Activated naive CD4-positive, alpha-beta T cell treated with anti-CD3 and anti-CD28 coated beads for 36 hours (primary cell): ENCODE measurements around the gene GPAT3. TPM values are rescaled to one million over a fixed set of nuclear protein-coding genes. Genes with fewer than 3 reads are reported as not detected.
"Not testable (repeated sequence)": the region's sequence is repeated elsewhere in the genome, so short reads cannot be mapped to it uniquely, and the experiment has no call there.

Experiments
- CTCF ChIA-PET: fragments of 350-600 bp; sonication (Branson Sonifier 250); formaldehyde crosslinking; loops from one replicate; lab custom pipeline; 2021; ENCODE audit warnings: antibody characterized with exemption; lab: Charles Lee
- DNase-seq: peaks from one replicate; pipeline ENCODE4 v3.0.0-alpha.2; 2020
- H3K27ac Mint-ChIP-seq: one replicate; pipeline ENCODE4 v1.8.0; 2021; ENCODE audit warnings: mild to moderate bottlenecking, mixed read lengths
- H3K27me3 Mint-ChIP-seq: one replicate; pipeline ENCODE4 v1.8.0; 2021; ENCODE audit warnings: low read depth, mixed read lengths
- H3K36me3 Mint-ChIP-seq: one replicate; pipeline ENCODE4 v1.8.0; 2021; ENCODE audit warnings: low read depth, mixed read lengths
- H3K4me1 Mint-ChIP-seq: one replicate; pipeline ENCODE4 v1.8.0; 2021; ENCODE audit warnings: low read depth, mixed read lengths
- H3K4me3 Mint-ChIP-seq: one replicate; pipeline ENCODE4 v1.8.0; 2021; ENCODE audit warnings: mild to moderate bottlenecking, moderate library complexity, mixed read lengths
- H3K9me3 Mint-ChIP-seq: one replicate; pipeline ENCODE4 v1.8.0; 2021; ENCODE audit warnings: mixed read lengths
- intact Hi-C: fragments of 100-400 bp; cut with micrococcal nuclease; formaldehyde crosslinking; loops from one replicate; pipeline ENCODE4 v1.15.1; 2023
- total RNA-seq, 2 experiments: library from RNA; stranded (reverse); gene quantifications; one replicate each; pipeline ENCODE4 v1.2.3, GENCODE V29; 2021

Gene GPAT3
- total RNA-seq, 2 experiments from 2014 or later = 2.0 to 3.1 TPM

DNA sequence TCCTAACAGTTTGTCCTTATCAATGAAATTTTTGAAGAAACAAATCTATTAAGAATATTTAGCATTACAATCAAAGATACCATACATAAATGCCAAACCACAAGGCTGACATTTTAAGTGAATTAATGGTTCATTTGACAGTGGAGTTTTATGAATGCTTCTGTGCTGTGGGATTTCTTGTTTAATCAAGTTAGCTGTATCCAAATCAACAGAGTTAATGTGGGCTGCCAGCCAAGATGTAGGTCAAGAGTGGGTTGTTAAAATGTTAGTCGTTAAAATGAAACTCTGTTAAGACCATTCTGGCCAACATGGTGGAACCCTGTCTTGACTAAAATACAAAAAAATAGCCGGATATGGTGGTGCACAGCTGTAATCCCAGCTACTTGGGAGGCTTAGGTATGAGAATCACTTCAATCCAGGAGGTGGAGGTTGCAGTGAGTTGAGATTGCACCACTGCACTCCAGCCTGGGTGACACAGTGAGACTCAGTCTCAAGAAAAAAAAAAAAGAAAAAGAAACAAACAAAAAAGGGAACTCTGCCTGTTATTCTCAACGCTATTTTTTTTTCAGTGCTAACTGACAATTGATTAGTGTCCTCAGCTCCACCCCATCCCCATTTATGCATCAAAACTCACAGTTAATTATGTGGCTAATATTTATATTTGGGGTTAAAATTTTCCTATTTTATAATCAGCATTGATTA, 20.2 kb downstream of the GPAT3 start:
- peaks cover 6% of the 10 kb centered on the region for H3K4me1 Mint-ChIP-seq
- intact Hi-C loops = no loop called here
- no peak overlapping the region for H3K27ac Mint-ChIP-seq
- DNase-seq = no peak
- peaks cover 1% of the 10 kb centered on the region for H3K36me3 Mint-ChIP-seq
- CTCF ChIA-PET = interaction anchor here (0.7 kb wide), 2 partner anchors 72 to 181 kb away, joined by 3 to 4 read pairs; no protein-coding TSS in a partner anchor
- H3K27me3 Mint-ChIP-seq = no peaks in the 10 kb centered on the region
- H3K9me3 Mint-ChIP-seq = no peaks in the 10 kb centered on the region
- H3K4me3 Mint-ChIP-seq = no peak overlapping the region

DNA sequence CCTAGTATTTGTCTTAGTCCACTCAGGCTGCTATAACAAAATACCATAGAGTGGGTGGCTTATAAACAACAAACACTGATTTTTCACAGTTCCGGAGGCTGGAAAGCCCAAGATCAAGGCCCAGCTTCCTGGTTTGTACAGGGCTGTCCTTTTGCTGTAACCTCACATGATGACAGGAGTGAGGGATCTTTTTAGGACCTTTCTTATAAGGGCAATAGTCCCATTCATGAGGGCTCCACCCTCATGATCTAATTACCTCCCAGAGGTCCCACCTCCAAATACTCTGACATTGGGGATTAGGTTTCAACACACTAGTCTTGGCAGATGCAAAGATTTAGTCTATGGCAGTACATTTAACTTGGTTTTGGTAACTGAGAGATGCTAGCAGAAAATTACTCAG, 20.9 kb downstream of the GPAT3 start:
- intact Hi-C loops = no loop called here
- CTCF ChIA-PET = interaction anchor here (0.6 to 0.7 kb wide), 2 partner anchors 180 to 479 kb away, joined by 4 to 5 read pairs; no protein-coding TSS in a partner anchor
- peaks cover 6% of the 10 kb centered on the region for H3K4me1 Mint-ChIP-seq

DNA sequence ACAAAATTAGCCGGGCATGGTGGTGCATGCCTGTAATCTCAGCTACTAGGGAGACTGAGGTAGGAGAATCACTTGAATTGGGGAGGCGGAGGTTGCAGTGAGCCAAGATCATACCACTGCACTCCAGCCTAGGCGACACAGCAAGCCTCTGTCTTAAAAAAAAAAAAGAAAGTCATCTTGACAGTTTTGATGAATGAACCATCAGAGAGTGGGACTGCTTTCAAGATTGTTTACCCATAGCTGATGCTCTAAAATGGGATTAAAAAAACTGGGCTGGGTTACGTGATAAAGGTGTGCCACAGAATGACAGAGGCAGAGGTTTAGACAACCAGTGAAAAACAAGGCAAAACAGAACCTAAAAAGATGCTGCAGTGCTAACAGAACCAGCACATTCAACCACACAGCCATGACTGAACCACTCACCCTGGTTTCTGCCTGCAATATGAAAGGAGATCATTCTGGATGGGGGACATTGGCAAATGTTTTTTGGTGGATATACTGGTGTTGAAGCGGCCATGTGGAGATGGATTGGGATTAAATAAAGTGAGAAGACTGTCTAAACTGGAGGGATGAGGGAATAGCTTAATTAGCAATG, 22.2 kb downstream of the GPAT3 start:
- CTCF ChIA-PET = no interaction called here
- peaks cover 1% of the 10 kb centered on the region for H3K36me3 Mint-ChIP-seq
- H3K4me3 Mint-ChIP-seq = no peak overlapping the region
- peaks cover 6% of the 10 kb centered on the region for H3K4me1 Mint-ChIP-seq
- DNase-seq = no peak
- H3K9me3 Mint-ChIP-seq = no peaks in the 10 kb centered on the region
- H3K27me3 Mint-ChIP-seq = no peaks in the 10 kb centered on the region
- intact Hi-C loops = no loop called here
- no peak overlapping the region for H3K27ac Mint-ChIP-seq

More for the DNA sequence above, 20.9 kb downstream of the GPAT3 start:
- H3K9me3 Mint-ChIP-seq = no peaks in the 10 kb centered on the region
- H3K27ac Mint-ChIP-seq = no peak overlapping the region
- H3K27me3 Mint-ChIP-seq = no peaks in the 10 kb centered on the region
- peaks cover 1% of the 10 kb centered on the region for H3K36me3 Mint-ChIP-seq
- DNase-seq = no peak
- H3K4me3 Mint-ChIP-seq = no peak overlapping the region

DNA sequence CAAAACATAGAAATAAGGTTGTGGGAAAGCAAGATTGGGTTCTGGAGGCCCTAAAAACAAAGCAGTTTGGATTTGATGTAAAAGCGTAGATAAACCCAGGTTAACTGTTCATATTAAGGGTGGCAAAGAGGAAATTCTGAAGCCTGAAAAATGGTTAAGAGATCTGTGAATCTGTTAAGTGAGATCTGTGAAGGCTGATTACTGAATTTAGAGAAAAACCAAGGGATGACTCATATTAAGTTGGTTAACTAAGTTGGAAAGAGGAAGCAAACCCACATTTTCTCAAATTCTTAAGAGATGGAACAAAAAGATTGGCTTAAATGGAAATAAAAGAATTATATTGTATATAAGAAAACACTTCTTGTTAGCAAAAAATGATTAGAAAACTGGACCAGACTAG, 22.8 kb downstream of the GPAT3 start:
- H3K4me1 Mint-ChIP-seq = peaks cover 6% of the 10 kb centered on the region
- no peak for DNase-seq
- intact Hi-C loops = no loop called here
- CTCF ChIA-PET = no interaction called here
- H3K27me3 Mint-ChIP-seq = no peaks in the 10 kb centered on the region
- no peak overlapping the region for H3K27ac Mint-ChIP-seq
- H3K9me3 Mint-ChIP-seq = no peaks in the 10 kb centered on the region
- peaks cover 1% of the 10 kb centered on the region for H3K36me3 Mint-ChIP-seq
- no peak overlapping the region for H3K4me3 Mint-ChIP-seq

DNA sequence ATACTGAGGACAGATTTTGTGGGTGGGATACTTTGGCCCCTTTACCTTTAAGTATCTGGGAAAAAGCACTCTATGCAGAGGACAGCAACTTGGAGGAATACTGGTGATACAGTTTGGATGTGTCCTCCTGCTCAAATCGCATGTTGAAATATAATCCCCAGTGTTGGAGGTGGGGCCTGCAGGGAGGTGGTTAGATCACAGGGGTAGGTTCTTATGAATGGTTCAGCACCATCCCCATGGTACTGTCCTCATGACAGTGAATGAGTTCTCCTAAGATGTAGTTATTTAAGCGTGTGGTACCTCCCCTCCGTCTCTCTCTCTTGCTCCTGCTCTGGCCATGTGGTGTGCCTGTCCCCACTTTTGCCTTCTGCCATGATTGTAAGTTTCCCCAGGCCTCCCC, 24.6 kb downstream of the GPAT3 start:
- Mint-ChIP-seq H3K36me3 (no peaks in the 10 kb centered on the region), H3K4me1 (peaks cover 6% of the 10 kb centered on the region), H3K27ac (no peak overlapping the region), H3K9me3 (no peaks in the 10 kb centered on the region), H3K27me3 (no peaks in the 10 kb centered on the region), H3K4me3 (no peak overlapping the region)
- CTCF ChIA-PET = interaction anchor here (0.8 kb wide), 1 partner anchor 24 kb away, joined by 3 read pairs; the partner anchor contains the start of gene GPAT3
- no peak for DNase-seq
- intact Hi-C loops = no loop called here

DNA sequence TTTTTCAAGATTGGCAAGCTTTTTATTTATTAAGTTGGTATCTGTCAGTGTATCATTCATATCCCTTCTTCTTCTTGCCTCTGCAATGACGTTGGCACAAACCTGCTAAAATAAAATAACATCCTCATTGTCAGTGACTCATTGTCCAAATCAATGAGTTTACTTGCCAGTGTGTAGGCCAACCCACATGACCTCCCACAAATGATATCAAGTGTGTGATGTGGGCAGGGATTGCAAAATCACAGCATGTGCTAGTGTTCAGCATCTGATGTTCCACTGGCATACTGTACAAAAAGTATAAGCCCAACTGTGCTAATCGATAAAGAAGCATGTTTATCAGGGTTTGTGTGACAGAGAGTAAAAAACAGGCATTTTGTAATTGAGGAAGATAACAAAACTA, 25.5 kb downstream of the GPAT3 start:
- CTCF ChIA-PET = no interaction called here
- Mint-ChIP-seq H3K9me3 (no peaks in the 10 kb centered on the region), H3K36me3 (no peaks in the 10 kb centered on the region), H3K27me3 (no peaks in the 10 kb centered on the region), H3K27ac (no peak overlapping the region), H3K4me1 (peaks cover 6% of the 10 kb centered on the region), H3K4me3 (no peak overlapping the region)
- DNase-seq = peak; percentile 13
- intact Hi-C loops = no loop called here

DNA sequence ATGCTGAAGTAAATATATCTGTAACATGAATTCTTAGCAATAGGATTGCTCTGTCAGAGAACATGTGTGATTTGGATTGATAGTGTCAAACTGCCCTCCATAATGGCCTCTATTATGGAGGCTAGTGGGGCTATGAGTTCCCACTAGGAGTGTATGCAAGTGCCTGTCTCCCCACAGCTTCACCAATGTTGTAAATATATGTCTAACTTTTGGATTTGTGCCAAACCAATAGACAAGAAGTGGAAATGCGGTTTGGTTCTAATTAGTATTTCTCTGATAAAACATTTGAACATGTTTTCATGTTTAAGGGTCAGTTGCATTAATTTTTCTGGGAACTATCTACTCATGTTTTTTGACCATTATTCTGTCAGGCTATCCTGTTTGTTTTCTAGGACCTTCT, 28.1 kb downstream of the GPAT3 start:
- Mint-ChIP-seq H3K27me3 (no peaks in the 10 kb centered on the region), H3K9me3 (no peaks in the 10 kb centered on the region), H3K27ac (no peak overlapping the region), H3K4me3 (no peak overlapping the region), H3K4me1 (no peaks in the 10 kb centered on the region), H3K36me3 (no peaks in the 10 kb centered on the region)
- CTCF ChIA-PET = no interaction called here
- intact Hi-C loops = no loop called here
- DNase-seq = no peak

DNA sequence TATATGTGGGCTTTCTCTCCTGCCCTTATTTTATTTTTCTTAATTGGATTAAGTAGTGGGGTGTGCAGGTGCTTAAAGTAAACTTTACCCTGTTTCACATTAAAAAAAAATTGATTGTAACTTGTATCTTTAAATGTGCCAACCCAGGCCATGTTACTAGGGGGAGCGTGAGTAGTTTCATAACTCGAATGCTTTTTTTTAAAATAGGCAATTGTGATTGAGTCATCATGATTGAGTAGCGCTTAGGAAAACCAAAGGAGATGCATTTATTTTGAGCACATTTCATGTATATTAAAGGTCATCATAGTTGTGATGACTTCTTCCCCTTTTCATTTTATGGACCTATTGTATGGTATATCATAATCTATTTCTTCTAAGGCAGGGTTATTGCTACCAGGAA, 32.2 kb downstream of the GPAT3 start:
- Mint-ChIP-seq H3K27ac (no peak overlapping the region), H3K9me3 (no peaks in the 10 kb centered on the region), H3K36me3 (no peaks in the 10 kb centered on the region), H3K4me3 (no peak overlapping the region), H3K4me1 (no peaks in the 10 kb centered on the region), H3K27me3 (no peaks in the 10 kb centered on the region)
- intact Hi-C loops = no loop called here
- CTCF ChIA-PET = no interaction called here
- no peak for DNase-seq

DNA sequence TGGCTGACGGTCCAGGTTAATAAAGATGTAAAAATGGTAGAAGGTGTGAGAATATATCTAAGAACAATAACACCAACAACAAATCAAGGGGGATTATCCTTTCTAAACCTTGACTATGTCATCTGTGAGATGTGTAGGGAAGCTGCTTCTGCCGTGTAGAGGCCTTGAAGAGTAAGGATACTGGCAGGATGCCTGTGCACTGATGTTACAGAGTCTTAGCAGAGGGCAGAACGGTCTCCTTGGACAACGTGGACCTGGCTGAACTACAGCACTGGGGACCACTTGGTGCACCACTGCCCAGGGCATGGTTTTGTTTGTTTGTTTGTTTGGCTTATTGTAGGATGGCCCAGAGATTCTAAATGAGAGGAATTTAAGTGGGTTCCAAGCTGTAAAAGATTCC, 33.5 kb downstream of the GPAT3 start:
- Mint-ChIP-seq H3K36me3 (no peaks in the 10 kb centered on the region), H3K4me1 (peaks cover 7% of the 10 kb centered on the region), H3K27ac (no peak overlapping the region), H3K4me3 (no peak overlapping the region), H3K27me3 (no peaks in the 10 kb centered on the region), H3K9me3 (no peaks in the 10 kb centered on the region)
- CTCF ChIA-PET = interaction anchor here (0.7 kb wide), 1 partner anchor 1713 kb away, joined by 5 read pairs; no protein-coding TSS in a partner anchor
- DNase-seq = no peak
- intact Hi-C loops = no loop called here

DNA sequence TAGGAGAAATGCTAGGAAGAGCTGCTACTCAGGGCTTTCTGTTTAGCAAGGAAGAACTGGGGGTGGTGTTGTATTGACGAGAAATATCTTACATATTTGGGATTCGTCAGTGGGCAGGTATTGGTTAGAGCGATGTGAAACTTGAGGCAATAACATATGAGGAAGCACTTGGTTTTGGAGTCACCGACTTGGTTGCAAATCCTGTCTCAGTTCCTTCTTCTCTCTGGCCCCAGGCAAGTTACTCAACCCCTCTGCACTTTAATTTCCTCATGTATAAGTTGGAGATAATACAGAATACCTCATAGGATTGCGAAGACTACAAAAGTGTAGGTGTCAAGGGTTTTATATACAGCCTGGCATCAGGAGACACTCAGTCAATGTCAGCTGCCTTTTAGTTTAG, 34.1 kb downstream of the GPAT3 start:
- Mint-ChIP-seq H3K4me3 (no peak overlapping the region), H3K36me3 (no peaks in the 10 kb centered on the region), H3K9me3 (no peaks in the 10 kb centered on the region), H3K27me3 (no peaks in the 10 kb centered on the region), H3K4me1 (peaks cover 7% of the 10 kb centered on the region), H3K27ac (no peak overlapping the region)
- intact Hi-C loops = no loop called here
- DNase-seq = no peak
- CTCF ChIA-PET = interaction anchor here (0.7 kb wide), 1 partner anchor 1713 kb away, joined by 5 read pairs; no protein-coding TSS in a partner anchor

DNA sequence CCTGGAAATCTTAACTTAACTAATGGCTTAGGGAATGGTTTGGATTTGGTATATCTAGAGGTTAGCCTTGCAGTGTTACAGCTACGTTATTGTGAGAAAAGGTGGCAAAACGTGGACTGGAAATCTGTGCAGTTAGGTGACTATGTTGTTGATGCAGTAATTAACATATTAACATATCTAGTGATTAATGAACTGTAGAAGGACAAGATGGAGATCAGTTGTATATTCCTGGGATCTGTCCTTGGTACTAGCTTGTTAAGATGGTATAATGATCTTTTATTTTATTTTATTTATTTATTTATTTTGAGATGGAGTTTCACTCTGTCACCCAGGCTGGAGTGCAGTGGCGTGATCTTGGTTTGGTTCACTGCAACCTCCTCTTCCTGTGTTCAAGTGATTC, 36.9 kb downstream of the GPAT3 start:
- no peak for DNase-seq
- H3K4me1 Mint-ChIP-seq = peaks cover 7% of the 10 kb centered on the region
- CTCF ChIA-PET = no interaction called here

DNA sequence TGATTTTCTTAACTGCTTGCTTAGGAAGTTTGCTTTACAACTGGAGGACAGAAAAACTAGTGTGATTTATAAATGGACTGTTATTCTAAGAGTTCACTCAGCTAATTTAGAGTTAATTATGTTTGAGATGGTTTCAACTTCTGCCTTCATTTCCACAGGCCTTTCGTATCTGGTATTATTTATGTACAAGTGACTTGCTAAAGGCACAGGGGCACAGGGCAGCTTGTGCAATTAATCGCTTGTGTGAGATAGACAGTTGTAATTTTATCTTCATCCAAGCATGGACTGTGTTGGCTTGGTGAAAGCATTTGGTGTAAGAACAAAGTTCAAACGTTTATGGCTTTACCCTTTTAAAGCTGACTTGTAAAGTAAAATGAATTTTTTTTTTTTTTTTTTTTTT, 38.3 kb downstream of the GPAT3 start:
- DNase-seq = no peak
- Mint-ChIP-seq H3K36me3 (no peaks in the 10 kb centered on the region), H3K4me3 (no peak overlapping the region), H3K27me3 (no peaks in the 10 kb centered on the region), H3K27ac (no peak overlapping the region), H3K4me1 (peaks cover 7% of the 10 kb centered on the region), H3K9me3 (no peaks in the 10 kb centered on the region)
- intact Hi-C loops = no loop called here
- CTCF ChIA-PET = interaction anchor here (0.8 to 1.2 kb wide), 2 partner anchors 55 to 212 kb away, joined by 3 to 4 read pairs; no protein-coding TSS in a partner anchor

More for the DNA sequence above, 36.9 kb downstream of the GPAT3 start:
- Mint-ChIP-seq H3K9me3 (no peaks in the 10 kb centered on the region), H3K27ac (no peak overlapping the region), H3K36me3 (no peaks in the 10 kb centered on the region), H3K4me3 (no peak overlapping the region), H3K27me3 (no peaks in the 10 kb centered on the region)
- intact Hi-C loops = no loop called here

DNA sequence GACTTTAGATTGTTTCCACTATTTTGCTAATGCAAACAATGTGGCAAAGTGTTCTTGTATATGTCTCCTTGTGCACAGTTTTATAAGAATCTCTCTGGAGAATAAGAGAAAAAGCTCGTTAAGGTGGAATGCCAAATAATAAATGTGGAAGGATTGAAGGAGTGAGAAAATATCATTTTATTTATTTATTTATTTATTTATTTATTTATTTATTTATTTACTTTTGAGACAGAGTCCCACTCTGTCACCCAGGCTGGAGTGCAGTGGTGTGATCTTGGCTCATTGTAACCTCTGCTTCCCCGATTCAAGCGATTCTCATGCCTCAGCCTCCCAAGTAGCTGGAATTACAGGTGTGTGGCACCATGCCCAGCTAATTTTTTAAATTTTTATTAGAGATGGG, 40.3 kb downstream of the GPAT3 start:
- DNase-seq, H3K9me3 Mint-ChIP-seq, H3K27ac Mint-ChIP-seq, H3K4me3 Mint-ChIP-seq, H3K27me3 Mint-ChIP-seq, H3K36me3 Mint-ChIP-seq, H3K4me1 Mint-ChIP-seq, intact Hi-C loops, CTCF ChIA-PET: not testable (repeated sequence)
